ENCODE measurements around the gene UBE2M.
A peak's percentile ranks its signal among the peaks of the same experiment; 100 is the strongest.

The UBE2M gene

GRCh38 chr19:58570770-58571574, 12.6 kb upstream of the UBE2M start:
- DNase-seq = no peak

GRCh38 chr19:58569943-58570670, 11.7 kb upstream of the UBE2M start:
- DNase-seq = no peak

GRCh38 chr19:58569191-58569942, 11.0 kb upstream of the UBE2M start:
- no peak for DNase-seq

DNA sequence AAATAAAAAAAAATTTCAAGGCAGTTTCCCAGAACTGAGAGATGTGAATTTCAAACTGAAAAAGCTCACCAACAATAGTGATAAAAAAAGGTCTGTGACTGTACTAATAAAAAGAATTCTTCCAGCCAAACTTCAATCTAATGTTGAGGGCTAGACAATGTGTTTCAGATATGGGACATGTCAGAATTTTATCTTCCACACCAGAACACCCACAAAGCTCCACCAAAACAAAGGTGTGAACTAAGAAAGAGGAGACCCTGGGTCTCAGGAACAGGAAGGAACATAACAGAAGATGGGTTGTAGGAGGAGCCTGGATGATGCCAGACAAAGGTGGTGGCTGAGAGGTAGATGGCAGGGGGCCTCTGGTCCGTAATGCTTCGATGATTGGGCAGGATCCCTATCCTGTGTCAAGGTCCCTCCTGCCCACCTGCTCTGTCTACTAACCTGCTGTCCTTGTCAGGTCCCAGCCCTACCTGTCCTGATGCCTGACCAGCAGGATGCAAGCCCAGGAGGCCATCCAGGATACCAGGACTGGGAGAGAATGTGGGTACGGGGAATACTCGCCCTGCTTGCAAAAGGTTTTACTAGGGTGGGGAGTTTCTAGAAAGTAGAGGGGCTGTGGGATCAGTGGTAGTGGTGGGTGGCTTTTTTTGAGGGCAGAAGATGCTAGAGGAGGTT, 10.2 kb upstream of the UBE2M start:
- DNase-seq = no peak

- no peak for DNase-seq
Observed at GRCh38 chr19:58566989-58567388, 8.6 kb upstream of the UBE2M start.

- DNase-seq = no peak
Observed at GRCh38 chr19:58563823-58564222, 5.4 kb upstream of the UBE2M start.

DNA sequence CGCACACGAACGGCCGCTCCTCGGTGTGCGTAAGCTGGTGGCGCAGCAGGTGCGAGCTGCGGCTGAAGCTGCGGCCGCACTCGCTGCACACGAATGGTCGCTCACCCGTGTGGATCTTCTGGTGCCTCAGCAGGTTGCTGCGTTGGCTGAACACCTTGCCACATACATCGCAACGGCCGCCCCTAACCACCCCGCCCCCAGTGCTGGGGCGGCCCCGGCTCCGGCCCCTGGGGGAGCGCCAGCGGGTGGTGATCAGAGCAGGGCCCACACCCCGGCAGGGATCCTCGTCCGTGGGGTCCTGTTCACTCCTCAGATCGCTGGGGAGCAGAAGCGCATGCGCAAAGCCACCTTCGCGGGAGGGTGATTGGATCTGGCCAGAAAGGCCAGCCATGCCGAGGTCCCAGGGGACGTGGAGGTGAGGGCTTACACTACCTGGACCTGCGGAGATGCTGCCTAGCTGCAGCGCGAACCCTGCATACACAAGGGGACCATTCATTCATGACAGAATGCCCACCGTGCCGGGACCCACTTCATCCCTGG, 4.7 kb upstream of the UBE2M start:
- no peak for DNase-seq

DNA sequence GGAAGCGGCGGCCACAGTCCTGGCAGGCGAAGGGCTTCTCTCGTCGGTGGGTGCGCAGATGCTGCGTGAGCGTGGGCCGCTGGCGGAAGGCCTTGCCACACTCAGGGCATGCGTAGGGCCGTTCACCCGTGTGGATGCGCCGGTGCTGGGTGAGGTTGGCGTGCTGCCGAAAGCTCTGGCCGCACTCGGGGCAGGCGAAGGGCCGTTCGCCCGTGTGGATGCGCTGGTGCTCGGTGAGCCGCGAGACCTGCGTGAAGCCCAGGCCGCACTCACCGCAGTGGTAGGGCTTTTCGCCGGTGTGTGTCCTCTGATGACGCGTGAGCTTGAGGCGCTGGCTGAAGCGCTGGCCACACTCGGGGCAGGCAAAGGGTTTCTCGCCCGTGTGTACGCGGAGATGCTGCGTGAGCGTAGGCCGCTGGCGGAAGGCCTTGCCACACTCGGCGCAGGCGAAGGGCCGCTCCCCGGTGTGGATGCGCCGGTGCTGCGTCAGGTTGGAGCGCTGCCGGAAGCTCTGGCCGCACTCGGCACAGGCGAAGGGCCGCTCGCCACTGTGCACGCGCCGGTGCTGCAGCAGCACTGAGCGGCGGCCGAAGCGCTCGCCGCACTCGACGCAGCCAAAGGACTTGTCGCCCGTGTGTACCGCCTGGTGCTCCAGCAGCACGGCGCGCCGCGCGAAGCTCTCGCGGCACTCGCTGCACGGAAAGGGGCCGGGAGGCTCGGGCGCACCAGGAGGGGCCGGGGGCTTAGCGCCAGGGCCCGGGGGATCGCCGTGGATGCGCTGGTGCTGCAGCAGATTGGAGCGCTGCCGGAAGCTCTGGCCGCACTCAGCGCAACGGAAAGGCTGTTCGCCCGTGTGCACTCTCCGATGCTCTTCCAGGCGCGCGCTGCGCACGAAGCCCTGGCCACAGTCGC, 4.0 kb upstream of the UBE2M start:
- DNase-seq = peak; percentile 29

DNA sequence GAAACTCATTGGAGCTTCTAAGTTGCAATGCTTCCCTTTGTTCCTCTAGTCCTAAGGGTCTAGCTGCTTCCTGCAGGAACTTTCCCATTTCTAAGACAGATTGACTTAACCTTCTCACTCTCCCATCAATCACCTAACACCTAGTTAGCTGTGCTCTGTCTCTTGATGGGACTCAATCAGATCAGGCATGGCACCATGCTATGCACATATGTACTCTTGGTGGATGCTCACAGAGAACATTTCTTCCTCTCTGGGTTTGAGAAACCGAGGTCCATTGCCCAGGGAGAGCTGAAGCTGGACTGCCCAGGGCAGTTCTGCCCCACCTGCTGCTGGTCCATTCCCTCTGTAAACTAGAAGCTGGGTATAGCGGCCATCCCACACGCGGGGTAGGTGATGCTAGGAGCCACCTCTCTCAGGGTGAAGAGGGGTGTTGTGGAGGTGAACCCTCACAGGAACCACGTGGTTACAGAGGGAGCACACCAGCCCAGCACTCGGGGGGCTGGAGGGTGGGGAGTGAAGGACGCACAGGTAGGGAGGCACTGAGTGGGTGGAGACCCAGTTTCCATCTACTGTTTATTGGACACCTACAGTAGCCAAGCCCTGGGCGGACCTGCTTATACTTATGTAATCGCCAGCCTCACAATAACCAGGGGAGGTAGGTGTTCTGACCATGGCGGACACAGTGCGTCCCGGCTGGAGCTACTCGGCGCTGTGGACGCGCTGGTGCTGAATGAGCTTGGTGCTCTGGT, 3.1 kb upstream of the UBE2M start:
- no peak for DNase-seq

DNA sequence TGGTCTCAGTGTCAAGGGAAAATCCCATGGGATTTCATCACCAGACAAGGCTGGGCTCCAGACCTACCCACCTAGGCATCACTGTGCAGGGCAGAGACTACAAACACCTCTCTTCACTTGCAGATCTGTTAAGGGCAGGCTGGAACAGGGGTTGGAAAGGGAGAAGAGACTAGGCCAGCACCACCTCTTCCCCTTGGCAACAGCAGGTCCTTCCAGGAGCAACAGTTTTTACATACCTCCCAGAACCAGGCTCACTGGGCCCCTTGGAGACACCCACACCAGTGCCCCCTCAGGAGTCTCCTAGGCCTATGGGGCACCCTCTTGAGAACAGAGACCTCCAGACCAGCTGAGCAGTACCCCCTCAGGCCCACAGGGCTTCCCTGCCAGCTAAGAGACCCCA, 2.5 kb upstream of the UBE2M start:
- no peak for DNase-seq

GRCh38 chr19:58560007-58560887, 1.8 kb upstream of the UBE2M start:
- DNase-seq = no peak

DNA sequence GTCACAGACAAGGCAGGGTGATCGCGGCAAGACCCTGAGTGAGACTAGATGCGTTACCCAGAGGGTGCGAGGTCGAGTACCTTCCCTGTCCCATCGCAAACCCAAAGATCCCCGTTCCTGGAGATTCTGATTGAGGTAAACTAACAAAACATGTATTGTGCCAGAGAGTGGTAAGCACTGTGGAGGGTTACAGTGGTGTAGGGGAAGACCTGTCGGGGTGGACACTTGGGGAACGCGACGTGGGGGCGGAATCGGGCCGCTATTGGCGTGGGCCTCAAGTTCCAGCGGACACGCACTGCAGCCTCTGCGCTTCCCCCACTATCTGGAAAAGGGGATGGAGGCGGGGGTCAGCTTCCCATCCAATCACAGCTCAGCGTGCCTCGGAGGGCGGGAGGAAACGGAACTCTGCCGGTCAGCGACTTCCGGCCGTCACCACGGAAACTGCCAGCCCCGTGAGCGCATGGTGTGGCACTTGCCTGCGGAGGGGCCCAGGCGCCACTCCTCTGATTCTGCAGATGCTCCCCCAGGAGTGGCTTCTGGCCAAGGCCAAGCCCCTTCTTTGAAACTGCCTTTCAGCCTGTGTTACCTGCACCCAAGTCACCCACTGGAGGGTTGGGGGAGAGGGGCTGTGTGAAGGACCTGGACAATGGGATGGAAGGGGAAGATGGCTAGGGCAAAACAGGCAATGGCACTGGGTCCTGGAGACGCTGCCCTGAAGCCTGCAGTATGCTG, 1.0 kb upstream of the UBE2M start:
- peak; percentile 92 for DNase-seq

- DNase-seq = peak; percentile 98
Observed at GRCh38 chr19:58558623-58559274, 338 bp upstream of the UBE2M start.

DNA sequence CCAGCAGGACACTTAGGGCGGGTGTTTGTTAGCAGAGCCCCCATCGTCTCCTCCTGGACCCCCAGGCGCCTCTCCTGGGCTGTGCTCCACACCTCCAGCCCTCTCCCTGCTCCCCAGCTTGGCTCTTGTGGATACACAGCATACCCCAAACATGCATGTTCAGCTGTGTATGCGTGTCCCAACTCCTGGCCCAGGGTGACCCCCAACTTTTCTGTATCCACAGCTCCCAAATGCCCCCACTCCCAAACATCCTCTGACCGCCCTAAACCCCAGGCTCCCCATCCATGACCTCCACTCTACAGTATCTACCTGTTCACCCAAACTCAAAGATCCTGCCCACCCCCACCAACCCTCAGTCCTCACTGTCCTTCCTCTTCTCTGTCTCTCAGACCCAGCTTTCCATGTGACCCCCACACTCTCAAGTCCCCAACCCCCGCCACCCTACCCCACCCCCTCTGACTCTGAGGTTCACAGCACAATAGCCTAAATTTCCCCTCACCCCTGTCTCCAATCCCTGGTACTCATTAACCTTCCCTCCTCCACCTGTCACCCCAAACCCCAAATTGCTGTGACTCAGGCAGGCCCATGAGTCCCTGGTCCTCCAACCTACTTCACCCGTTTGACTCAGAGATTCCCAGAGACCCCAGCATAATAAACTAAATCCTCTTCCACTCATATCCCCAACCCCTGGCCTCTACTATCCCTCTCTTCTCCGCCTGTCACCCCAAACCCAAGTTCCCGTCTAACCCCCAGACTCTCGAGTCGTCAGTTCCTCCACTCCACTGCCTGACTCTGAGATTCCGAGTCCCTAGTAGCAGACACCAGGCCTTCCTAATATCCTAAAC, 968 bp downstream of the UBE2M start:
- DNase-seq = no peak

GRCh38 chr19:58556622-58557220, 1.7 kb downstream of the UBE2M start:
- DNase-seq = no peak

DNA sequence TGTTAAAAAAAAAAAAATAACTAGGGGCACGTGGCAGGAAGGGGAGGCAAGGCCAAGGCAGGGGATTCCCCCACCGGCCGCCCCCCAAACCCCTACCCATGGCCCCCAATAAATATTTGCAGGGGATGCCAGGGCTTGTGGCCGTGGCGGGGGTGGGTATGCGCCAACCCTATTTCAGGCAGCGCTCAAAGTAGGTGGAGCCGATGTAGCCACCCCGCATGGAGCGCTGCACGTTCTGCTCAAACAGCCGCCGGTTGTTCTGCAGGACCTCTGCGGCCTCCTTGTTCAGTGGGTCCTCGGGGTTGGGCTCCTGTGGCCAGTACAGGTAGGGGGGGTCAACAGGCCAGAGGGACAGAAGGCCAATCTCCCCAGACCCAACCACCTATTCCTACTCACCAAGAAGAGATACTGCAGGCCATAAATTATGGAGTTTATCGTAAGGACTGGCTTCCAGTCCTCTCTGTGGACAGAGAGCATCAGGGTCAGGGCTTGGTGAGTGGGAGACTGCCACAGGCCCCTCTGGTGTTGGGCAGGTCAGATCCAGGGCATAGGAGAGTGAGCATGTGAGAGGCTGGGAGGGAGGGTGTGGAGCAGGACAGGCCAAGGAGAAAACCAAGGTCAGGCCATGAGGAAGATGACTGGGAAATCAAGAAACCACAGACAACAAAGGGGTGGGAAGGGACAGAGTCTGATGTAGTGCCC, 2.3 kb downstream of the UBE2M start:
- no peak for DNase-seq

Data from fibroblast of skin of abdomen (primary cell).